GM21717 (cell line): Measurements from ENCODE around the gene RWDD4.

ENCODE experiments used
- ATAC-seq: cut with Tn5 transposase; IDR thresholded peaks from one replicate; pipeline ENCODE4 v1.9.1; 2021; ENCODE audit warnings: mild to moderate bottlenecking, moderate library complexity; ENCODE audit not compliant: unreplicated experiment

The RWDD4 gene

GRCh38 chr4:183659029-183659871, at the start of gene RWDD4, which contains the start of gene TRAPPC11:
TSS of gene RWDD4 (minus strand) at chr4:183659185. CDS start at chr4:183658952, 233 bp downstream.
TSS of gene TRAPPC11 (plus strand) at chr4:183659293. CDS start at chr4:183663868, 4,575 bp downstream.
- ATAC-seq, result peak; percentile 100

- ATAC-seq, result no peak
These were observed 43.5 kb upstream of the RWDD4 start for GRCh38 chr4:183702492-183702891.

GRCh38 chr4:183700407-183700806, 41.4 kb upstream of the RWDD4 start:
- no peak for ATAC-seq

DNA sequence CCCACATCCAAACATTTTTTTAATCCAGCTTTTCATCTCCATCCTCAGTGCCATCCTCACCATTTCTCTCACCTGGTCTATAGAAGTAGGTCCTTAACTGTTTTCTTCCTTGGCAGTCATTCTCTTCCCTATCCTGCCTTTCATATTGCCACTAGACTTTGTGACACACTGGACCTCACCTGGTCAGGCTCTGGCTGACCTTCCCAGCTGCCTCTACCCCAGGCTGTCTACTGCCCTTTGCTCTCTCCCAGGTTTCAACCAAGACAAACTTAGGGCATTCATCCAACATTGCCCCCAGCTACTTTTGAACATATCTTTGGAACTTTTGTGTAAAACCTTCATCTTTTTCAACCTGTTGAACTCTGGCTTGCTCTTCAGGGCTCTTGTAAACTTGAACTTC, 39.9 kb upstream of the RWDD4 start:
- ATAC-seq, result no peak

GRCh38 chr4:183691897-183692296, 32.9 kb upstream of the RWDD4 start:
- no peak for ATAC-seq

DNA sequence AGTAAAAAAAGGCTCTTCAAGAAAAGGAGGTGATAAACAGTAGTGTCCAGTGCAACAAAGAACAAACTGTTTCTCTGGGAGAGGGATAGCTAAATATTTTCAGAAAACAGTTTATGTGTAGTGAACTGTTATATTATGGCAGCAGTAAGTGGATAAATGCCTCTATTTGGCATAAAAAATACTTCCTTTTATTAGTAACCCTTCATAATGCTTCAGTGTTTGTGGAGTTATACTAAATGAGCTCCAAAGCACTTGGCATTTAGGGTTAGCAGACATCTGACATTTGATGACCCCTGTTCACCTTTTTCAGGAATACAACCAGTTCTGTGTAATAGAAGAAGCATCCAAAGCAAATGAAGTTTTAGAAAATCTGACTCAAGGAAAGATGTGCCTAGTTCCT, 32.0 kb upstream of the RWDD4 start:
- no peak for ATAC-seq

GRCh38 chr4:183688216-183688615, 29.2 kb upstream of the RWDD4 start:
- ATAC-seq, result no peak

- no peak for ATAC-seq
These were observed 27.5 kb upstream of the RWDD4 start for GRCh38 chr4:183686461-183686860.

DNA sequence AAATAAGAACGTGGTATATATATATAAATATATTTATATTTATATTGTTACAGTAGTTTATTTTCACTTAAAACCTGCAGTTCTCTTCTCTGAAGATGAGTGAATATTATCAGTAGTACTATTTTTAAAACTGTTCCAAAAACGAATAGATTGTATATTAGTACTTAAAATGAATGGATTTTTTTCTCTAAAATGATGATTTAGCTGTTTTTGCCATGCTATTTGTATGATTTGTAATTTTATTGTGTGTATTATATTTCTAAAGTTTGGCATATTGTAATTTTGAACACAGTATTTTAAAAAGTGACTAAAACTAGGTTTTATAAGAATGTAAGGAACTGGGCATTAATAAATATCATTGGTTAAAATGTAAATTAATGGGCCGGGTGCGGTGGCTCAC, 22.1 kb upstream of the RWDD4 start:
- ATAC-seq, result no peak

DNA sequence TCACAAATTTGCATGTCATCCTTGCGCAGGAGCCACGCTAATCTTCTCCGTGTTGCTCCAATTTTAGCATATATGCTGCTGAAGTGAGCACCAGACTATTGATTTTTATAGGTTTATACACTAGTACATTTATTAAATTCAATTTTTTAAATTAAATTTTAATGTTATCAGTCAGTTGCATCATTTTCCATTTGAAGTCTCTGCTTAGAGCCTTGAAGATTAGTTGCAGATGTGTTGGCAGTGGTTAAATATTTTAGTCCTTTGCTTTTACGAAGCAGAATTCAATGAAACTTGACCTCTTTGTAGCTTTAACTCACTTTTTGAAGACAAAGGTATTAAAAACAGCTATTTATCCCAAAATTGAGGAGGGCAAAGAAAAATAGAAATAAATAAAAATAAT, 16.6 kb upstream of the RWDD4 start:
- ATAC-seq, result no peak

- no peak for ATAC-seq
These were observed 15.2 kb upstream of the RWDD4 start for GRCh38 chr4:183674153-183674552.

DNA sequence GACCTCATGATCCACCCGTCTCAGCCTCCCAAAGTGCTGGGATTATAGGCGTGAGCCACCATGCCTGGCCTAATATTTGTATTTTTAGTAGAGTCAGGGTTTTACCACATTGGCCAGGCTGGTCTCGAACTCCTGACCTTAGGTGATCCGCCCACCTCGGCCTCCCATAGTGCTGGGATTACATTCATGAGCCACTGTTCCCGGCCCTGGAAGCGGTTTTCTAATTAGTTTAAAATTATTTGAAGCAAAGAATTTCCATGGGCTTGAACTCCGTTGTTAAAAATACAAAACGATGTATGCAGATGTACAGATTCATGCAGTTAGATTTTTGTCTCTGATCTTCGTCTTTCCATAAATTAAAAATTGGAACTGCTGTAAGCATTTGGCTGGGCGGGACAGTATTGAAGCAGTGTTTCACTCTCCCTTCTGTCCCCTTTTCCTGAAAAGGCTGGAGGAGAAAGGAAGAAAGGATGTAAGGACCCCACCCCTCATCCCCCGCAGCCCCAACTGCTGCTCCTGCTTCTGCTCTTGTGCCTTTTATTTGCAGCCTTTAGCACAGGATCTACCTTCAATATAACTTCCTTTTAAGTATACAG, 12.1 kb upstream of the RWDD4 start:
- ATAC-seq, result no peak

- ATAC-seq, result no peak
These were observed 11.3 kb upstream of the RWDD4 start for GRCh38 chr4:183670251-183670650.

GRCh38 chr4:183666088-183666487, 7.1 kb upstream of the RWDD4 start:
- ATAC-seq, result no peak

DNA sequence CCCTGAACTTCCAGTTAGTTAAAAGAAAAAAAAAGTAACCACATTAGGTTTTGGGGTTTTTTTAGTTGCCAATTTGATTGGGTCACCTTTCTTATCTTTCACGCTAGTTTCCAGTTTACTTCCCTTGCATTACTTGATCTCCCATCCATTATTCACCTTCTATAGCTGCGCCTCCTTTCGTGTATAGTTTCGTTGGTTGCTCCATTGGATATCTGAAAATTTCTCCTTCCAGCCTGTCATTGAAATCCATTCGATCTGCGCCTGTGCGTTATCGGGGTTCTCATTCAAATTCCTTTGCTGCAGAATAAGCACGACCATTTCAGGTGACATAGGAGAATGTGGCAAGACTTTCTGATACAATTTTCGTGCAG, 872 bp upstream of the RWDD4 start:
- no peak for ATAC-seq

GRCh38 chr4:183658362-183659028, 490 bp downstream of the RWDD4 start:
- peak; percentile 27 for ATAC-seq

DNA sequence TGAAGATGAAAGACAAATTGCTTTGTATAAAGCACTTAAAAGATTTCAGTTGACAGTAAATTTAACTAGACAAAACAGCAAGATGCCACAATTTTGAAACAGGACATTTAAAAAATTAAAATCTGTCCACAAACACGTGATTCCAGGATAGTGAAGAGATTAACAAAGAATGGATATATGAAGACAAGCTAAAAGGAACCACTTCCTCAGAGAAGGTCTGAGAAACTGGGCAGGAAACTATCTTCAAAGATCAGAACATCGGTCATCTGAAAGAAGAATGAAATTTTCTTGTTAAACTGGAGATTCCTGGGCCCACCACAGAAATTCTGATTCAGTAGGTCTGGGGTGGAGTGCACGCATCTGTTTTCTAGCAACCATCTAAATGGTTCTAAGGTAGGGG, 1.4 kb downstream of the RWDD4 start:
- no peak for ATAC-seq

- no peak for ATAC-seq
These were observed 13.7 kb downstream of the RWDD4 start for GRCh38 chr4:183645326-183645725.

- ATAC-seq, result no peak
These were observed 19.7 kb downstream of the RWDD4 start for GRCh38 chr4:183639291-183639690.

- ATAC-seq, result no peak
These were observed 20.5 kb downstream of the RWDD4 start for GRCh38 chr4:183638436-183638835.

DNA sequence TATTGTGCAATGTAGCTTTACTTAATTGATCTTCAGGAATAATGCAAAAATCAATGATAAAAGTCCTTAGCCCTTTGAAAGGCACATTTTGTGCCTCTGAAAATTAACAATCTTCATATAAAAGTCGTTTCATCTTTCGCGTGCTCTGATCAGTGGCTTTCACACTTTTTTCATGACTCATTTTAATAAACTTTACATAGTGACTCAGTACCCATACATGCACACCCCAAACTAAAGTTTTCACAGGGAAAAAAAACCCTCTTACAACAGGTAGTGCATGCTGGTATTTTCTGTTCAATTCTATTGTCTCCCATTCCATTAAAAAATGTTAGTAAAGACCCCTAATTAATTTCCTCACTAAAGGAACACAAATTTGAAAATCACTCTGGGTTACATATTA, 21.5 kb downstream of the RWDD4 start:
- no peak for ATAC-seq

GRCh38 chr4:183636923-183637322, 22.1 kb downstream of the RWDD4 start:
- no peak for ATAC-seq
